Endothelial cell of umbilical vein (primary cell): ENCODE data around the gene LEMD1. TPM values are rescaled to one million over a fixed set of nuclear protein-coding genes. Genes with fewer than 3 reads are reported as not detected.

Source experiments
- BruUV-seq: library from RNA; stranded (reverse); fragments of 400-500 nt; replicated peaks from 2 replicates; lab custom pipeline; 2021; lab: Mats Ljungman, UMichigan
- CTCF ChIA-PET: fragments of 300-600, 350-600 bp; sonication (Branson Sonifier 250); formaldehyde crosslinking; loops from one replicate; lab custom pipeline; 2021; ENCODE audit warnings: antibody characterized with exemption, inconsistent platforms; lab: Charles Lee
- POLR2A ChIA-PET: fragments of 300-600, 350-600 bp; sonication (Branson Sonifier 250); formaldehyde crosslinking; loops from one replicate; lab custom pipeline; 2021; ENCODE audit warnings: antibody characterized with exemption, inconsistent platforms; lab: Charles Lee
- DNase-seq: peaks from one replicate; pipeline ENCODE4 v3.0.0-alpha.2; 2011; ENCODE audit warnings: low read depth, low spot score
- FAIRE-seq: peaks from 2 replicates; lab custom pipeline; 2011; peaks lifted over from hg19 to GRCh38; lab: Jason Lieb, UNC
- H2AFZ ChIP-seq: 2 replicates; pipeline ENCODE4 v1.6.0; 2012; ENCODE audit warnings: low read depth, low read length, control low read depth, inconsistent platforms
- H3K27ac ChIP-seq: 2 replicates; pipeline ENCODE4 v1.5.1; 2011; ENCODE audit warnings: low read depth, mild to moderate bottlenecking, control low read depth, low read length, moderate library complexity; ENCODE audit not compliant: insufficient read depth
- H3K27me3 ChIP-seq, 2 experiments: 2 replicates each; pipeline versions ENCODE4 v1.6.0 to v1.6.1; 2011; ENCODE audit warnings: low read length in 2 of 2, mixed read lengths in 1 of 2; ENCODE audit not compliant: control insufficient read depth in 2 of 2, insufficient read depth in 2 of 2
- H3K36me3 ChIP-seq, 2 experiments: 2 replicates in 1 of 2; 3 replicates in 1 of 2; pipeline ENCODE4 v1.5.1; 2011; ENCODE audit warnings: low read length in 2 of 2, mild to moderate bottlenecking in 1 of 2, moderate library complexity in 1 of 2; ENCODE audit not compliant: control insufficient read depth in 2 of 2, insufficient read depth in 2 of 2; ENCODE audit errors: extremely low read depth in 1 of 2
- H3K4me1 ChIP-seq: 3 replicates; pipeline ENCODE4 v1.5.1; 2011; ENCODE audit warnings: mild to moderate bottlenecking, low read length; ENCODE audit not compliant: control insufficient read depth, insufficient read depth; ENCODE audit errors: extremely low read depth
- H3K4me2 ChIP-seq: 2 replicates; pipeline ENCODE4 v1.6.1; 2011; ENCODE audit warnings: low read length, control low read depth, mixed read lengths; ENCODE audit not compliant: insufficient read depth
- H3K4me3 ChIP-seq, 3 experiments: fragments of 200-600 bp in 1 of 3; sonication (generic), shearing (Covaris generic) in 1 of 3; replicated peaks in 1 of 3; 2 replicates each; pipeline ENCODE4 v1.5.1; 2011 to 2016; ENCODE audit warnings: control low read depth in 3 of 3, low read length in 3 of 3, mild to moderate bottlenecking in 2 of 3, inconsistent platforms in 1 of 3, low read depth in 1 of 3, moderate library complexity in 1 of 3; ENCODE audit not compliant: insufficient read depth in 1 of 3
- H3K79me2 ChIP-seq: 2 replicates; pipeline ENCODE4 v1.6.0; 2012; ENCODE audit warnings: low read length, inconsistent platforms; ENCODE audit not compliant: control insufficient read depth, insufficient read depth
- H3K9ac ChIP-seq: replicated peaks from 2 replicates; pipeline ENCODE3; 2011; ENCODE audit warnings: low read length, control low read depth; ENCODE audit not compliant: insufficient read depth; ENCODE audit errors: extremely low read depth
- H3K9me1 ChIP-seq: replicated peaks from 3 replicates; pipeline ENCODE4 v1.6.0; 2011; ENCODE audit warnings: mild to moderate bottlenecking, low read length; ENCODE audit not compliant: control insufficient read depth, insufficient read depth; ENCODE audit errors: extremely low read depth
- H3K9me3 ChIP-seq: replicated peaks from 2 replicates; pipeline ENCODE4 v1.5.1; 2012; ENCODE audit warnings: low read length, inconsistent platforms; ENCODE audit not compliant: control insufficient read depth, insufficient read depth
- H4K20me1 ChIP-seq: replicated peaks from 2 replicates; pipeline ENCODE3; 2011; ENCODE audit warnings: mild to moderate bottlenecking, low read length; ENCODE audit not compliant: control insufficient read depth, insufficient read depth; ENCODE audit errors: extremely low read depth
- CTCF ChIP-seq, 2 donors: IDR thresholded peaks; 1 replicate in 1 of 2; 2 replicates in 1 of 2; pipeline ENCODE4 v1.5.1; 2011; ENCODE audit warnings: low read length in 2 of 2, mild to moderate bottlenecking in 2 of 2, moderate library complexity in 2 of 2, control low read depth in 1 of 2, inconsistent platforms in 1 of 2, low read depth in 1 of 2; ENCODE audit not compliant: insufficient read depth in 1 of 2; ENCODE audit errors: extremely low read depth in 1 of 2
- EZH2 ChIP-seq: IDR thresholded peaks from 2 replicates; pipeline ENCODE4 v1.6.1; 2012; ENCODE audit warnings: borderline replicate concordance, low read depth, mild to moderate bottlenecking, moderate library complexity, low read length, inconsistent platforms; ENCODE audit not compliant: severe bottlenecking
- FOS ChIP-seq: IDR thresholded peaks from 2 replicates; pipeline ENCODE4 v1.6.1; 2011; ENCODE audit warnings: mild to moderate bottlenecking, low read length, moderate library complexity, borderline replicate concordance; ENCODE audit not compliant: insufficient read depth
- GATA2 ChIP-seq: IDR thresholded peaks from 2 replicates; pipeline ENCODE4 v1.7.0; 2011; ENCODE audit warnings: low read depth, mild to moderate bottlenecking, moderate library complexity, mixed read lengths, low read length; ENCODE audit not compliant: insufficient read length, insufficient read depth
- JUN ChIP-seq: IDR thresholded peaks from 2 replicates; pipeline ENCODE4 v1.6.1; 2011; ENCODE audit warnings: borderline replicate concordance, low read depth; ENCODE audit not compliant: insufficient read length, insufficient read depth
- MAX ChIP-seq: IDR thresholded peaks from 2 replicates; pipeline ENCODE4 v1.6.1; 2011; ENCODE audit not compliant: insufficient read depth, insufficient read length
- MYC ChIP-seq: IDR thresholded peaks from one replicate; pipeline ENCODE4 v1.6.1; 2011; ENCODE audit warnings: mild to moderate bottlenecking, low read depth, low read length
- POLR2A ChIP-seq: IDR thresholded peaks from 2 replicates; pipeline ENCODE4 v1.6.1; 2012; ENCODE audit warnings: low read depth, mild to moderate bottlenecking, control low read depth, low read length
- POLR2AphosphoS5 ChIP-seq: IDR thresholded peaks from 2 replicates; pipeline ENCODE4 v1.6.1; 2012; ENCODE audit warnings: low read depth, mild to moderate bottlenecking, control low read depth, low read length, moderate library complexity; ENCODE audit not compliant: insufficient read depth
- dilution Hi-C: fragments of 300-500 bp; cut with MboI; formaldehyde crosslinking; loops from one replicate; pipeline ENCODE4 v1.15.0; 2019; ENCODE audit warnings: low sequenced_read_pairs; ENCODE audit not compliant: extremely low pct_ligation_motif_present
- intact Hi-C: fragments of 100-400 bp; cut with micrococcal nuclease; formaldehyde crosslinking; loops from one replicate; pipeline ENCODE4 v1.10.0; 2022
- polyA plus RNA-seq, 4 experiments: library from polyadenylated mRNA; depleted of rRNA in 3 of 4; stranded (reverse) in 3 of 4; unstranded in 1 of 4; fragments of >200 nt; gene quantifications; 2 replicates each; pipeline versions ENCODE4 v1.2.1 to v1.2.3, GENCODE V29; 2011 to 2012; ENCODE audit warnings: missing spikeins in 1 of 4
- total RNA-seq: library from RNA; stranded (reverse); gene quantifications from 2 replicates; pipeline ENCODE4 v1.2.3, GENCODE V29; 2021

Gene LEMD1
- total and polyA plus RNA-seq, 2 donors (not counting 3 experiments of a cell fraction or from before 2014, with no cell fraction given) = not detected

- H3K9me1 ChIP-seq = no peaks in the 10 kb centered on the region
- ChIA-PET CTCF (interaction anchor here (1.9 kb wide), 1 partner anchor 14 kb away, joined by 8 read pairs; no protein-coding TSS in a partner anchor), POLR2A (no interaction called here)
- no TSS peak for BruUV-seq
- H3K9ac ChIP-seq = no peak overlapping the region
- TF ChIP-seq POLR2A (no peak), GATA2 (no peak), MYC (no peak), POLR2AphosphoS5 (no peak), JUN (no peak), CTCF (IDR thresholded peaks at IDR 0.05; ENCODE audit: extremely low read depth in 1 of 2, insufficient read depth in 1 of 2, low read depth in 1 of 2, low read length in 2 of 2) (no peak), EZH2 (no peak), MAX (no peak), FOS (no peak)
- DNase-seq (no peak), FAIRE-seq (no peak)
- no peaks in the 10 kb centered on the region for H3K79me2 ChIP-seq
- no peaks in the 10 kb centered on the region for H4K20me1 ChIP-seq
- intact Hi-C loops = no loop called here
- H3K4me2 ChIP-seq = no peak overlapping the region
- H3K9me3 ChIP-seq = no peaks in the 10 kb centered on the region
- no peaks in the 10 kb centered on the region for H3K36me3 ChIP-seq
- no peaks in the 10 kb centered on the region for H3K4me1 ChIP-seq
- H3K4me3 ChIP-seq = no peak overlapping the region
- no peak overlapping the region for H3K27ac ChIP-seq
- peaks cover 3 to 8% of the 10 kb centered on the region in 2 experiments for H3K27me3 ChIP-seq
- dilution Hi-C loops = no loop called here
- H2AFZ ChIP-seq = no peak overlapping the region
Observed at GRCh38 chr1:205410581-205411298, 11.1 kb downstream of the LEMD1 start.
